Activated CD4-positive, alpha-beta T cell treated with anti-CD3 and anti-CD28 coated beads, Interleukin-2, amount 10 ng/mL, durations not matched to agents 7 days and 5 days (primary cell): ENCODE results near the gene GBP3. TPM values are rescaled to one million over a fixed set of nuclear protein-coding genes. Genes with fewer than 3 reads are reported as not detected.

ENCODE experiments used
- CTCF ChIA-PET: fragments of 350-600 bp; sonication (Branson Sonifier 250); formaldehyde crosslinking; loops from one replicate; lab custom pipeline; 2021; ENCODE audit warnings: antibody characterized with exemption; lab: Charles Lee
- POLR2A ChIA-PET: fragments of 350-600 bp; sonication (Branson Sonifier 250); formaldehyde crosslinking; loops from one replicate; lab custom pipeline; 2021; ENCODE audit warnings: antibody characterized with exemption; lab: Charles Lee
- DNase-seq: peaks from one replicate; pipeline ENCODE4 v3.0.0-alpha.2; 2020
- H3K27ac Mint-ChIP-seq: one replicate; pipeline ENCODE4 v1.8.0; 2021; ENCODE audit warnings: mild to moderate bottlenecking, moderate library complexity, mixed read lengths
- H3K27me3 Mint-ChIP-seq: one replicate; pipeline ENCODE4 v1.8.0; 2021; ENCODE audit warnings: mixed read lengths
- H3K36me3 Mint-ChIP-seq: one replicate; pipeline ENCODE4 v1.8.0; 2021; ENCODE audit warnings: low read depth, mixed read lengths
- H3K4me1 Mint-ChIP-seq: one replicate; pipeline ENCODE4 v1.8.0; 2021; ENCODE audit warnings: mixed read lengths
- H3K4me3 Mint-ChIP-seq: one replicate; pipeline ENCODE4 v1.8.0; 2021; ENCODE audit warnings: mild to moderate bottlenecking, moderate library complexity, mixed read lengths
- H3K9me3 Mint-ChIP-seq: one replicate; pipeline ENCODE4 v1.8.0; 2021; ENCODE audit warnings: mixed read lengths
- total RNA-seq, 2 experiments: library from RNA; stranded (reverse); gene quantifications; one replicate each; pipeline ENCODE4 v1.2.3, GENCODE V29; 2021

GBP3 gene, protein sequence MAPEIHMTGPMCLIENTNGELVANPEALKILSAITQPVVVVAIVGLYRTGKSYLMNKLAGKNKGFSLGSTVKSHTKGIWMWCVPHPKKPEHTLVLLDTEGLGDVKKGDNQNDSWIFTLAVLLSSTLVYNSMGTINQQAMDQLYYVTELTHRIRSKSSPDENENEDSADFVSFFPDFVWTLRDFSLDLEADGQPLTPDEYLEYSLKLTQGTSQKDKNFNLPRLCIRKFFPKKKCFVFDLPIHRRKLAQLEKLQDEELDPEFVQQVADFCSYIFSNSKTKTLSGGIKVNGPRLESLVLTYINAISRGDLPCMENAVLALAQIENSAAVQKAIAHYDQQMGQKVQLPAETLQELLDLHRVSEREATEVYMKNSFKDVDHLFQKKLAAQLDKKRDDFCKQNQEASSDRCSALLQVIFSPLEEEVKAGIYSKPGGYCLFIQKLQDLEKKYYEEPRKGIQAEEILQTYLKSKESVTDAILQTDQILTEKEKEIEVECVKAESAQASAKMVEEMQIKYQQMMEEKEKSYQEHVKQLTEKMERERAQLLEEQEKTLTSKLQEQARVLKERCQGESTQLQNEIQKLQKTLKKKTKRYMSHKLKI
- total RNA-seq: 10 to 100 TPM; 39.2 to 39.7 TPM

- POLR2A ChIA-PET: interaction anchor here (0.5 to 0.7 kb wide), 2 partner anchors 39 to 289 kb away, joined by 3 read pairs; no protein-coding TSS in a partner anchor
- peaks cover 47% of the 10 kb centered on the region for H3K4me1 Mint-ChIP-seq
- H3K36me3 Mint-ChIP-seq: peaks cover 58% of the 10 kb centered on the region
- peak within 1 kb of the TSS; percentile 89 for H3K27ac Mint-ChIP-seq
- H3K9me3 Mint-ChIP-seq: peaks cover 21% of the 10 kb centered on the region
- CTCF ChIA-PET: interaction anchor here (1.0 to 1.7 kb wide), 8 partner anchors 11 to 336 kb away, joined by 3 to 5 read pairs (median 3); no protein-coding TSS in a partner anchor
- peak within 1 kb of the TSS; percentile 87 for H3K4me3 Mint-ChIP-seq
- DNase-seq: peak; percentile 27
- H3K27me3 Mint-ChIP-seq: no peaks in the 10 kb centered on the region
Observed at GRCh38 chr1:89022167-89022959, at the start of gene GBP3. GBP3 (minus strand) TSS chr1:89022866; CDS start chr1:89020721, 2,145 bp downstream.

GRCh38 chr1:89070509-89070908, 47.8 kb upstream of the GBP3 start:
- CTCF ChIA-PET: interaction anchor here (0.9 to 4.2 kb wide), 4 partner anchors 8 to 225 kb away, joined by 3 to 18 read pairs (median 5); no protein-coding TSS in a partner anchor

DNA sequence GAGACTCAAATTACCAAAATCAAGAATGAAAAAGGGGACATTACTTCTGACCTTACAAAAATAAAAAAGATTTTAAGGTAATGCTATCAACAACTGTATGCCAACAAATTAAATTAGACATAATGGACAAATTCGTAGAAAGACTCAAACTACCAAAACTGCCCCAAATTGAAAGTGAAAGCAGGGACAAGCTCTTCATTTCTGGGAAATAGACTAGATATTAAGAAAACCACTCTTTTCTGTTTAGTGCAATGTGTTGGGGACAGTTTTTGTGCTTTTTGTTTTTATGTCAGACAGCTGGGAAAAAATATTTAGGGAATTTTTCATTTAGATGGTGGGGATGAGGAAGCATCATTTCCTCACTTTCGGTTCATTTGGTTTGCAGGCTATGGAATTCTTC, 47.3 kb upstream of the GBP3 start:
- H3K36me3 Mint-ChIP-seq: peaks cover 28% of the 10 kb centered on the region
- H3K4me3 Mint-ChIP-seq: peak overlapping the region; percentile 75
- DNase-seq: peak; percentile 22
- H3K4me1 Mint-ChIP-seq: peaks cover 33% of the 10 kb centered on the region
- peaks cover 6% of the 10 kb centered on the region for H3K27me3 Mint-ChIP-seq
- H3K9me3 Mint-ChIP-seq: peaks cover 29% of the 10 kb centered on the region
- ChIA-PET CTCF (interaction anchor here (0.6 to 4.2 kb wide), 6 partner anchors 9 to 225 kb away, joined by 3 to 18 read pairs (median 3); no protein-coding TSS in a partner anchor), POLR2A (interaction anchor here (1.0 kb wide), 1 partner anchor 203 kb away, joined by 3 read pairs; the partner anchor contains the start of gene GBP5)
- peak overlapping the region; percentile 91 for H3K27ac Mint-ChIP-seq

More at GRCh38 chr1:89070509-89070908, 47.8 kb upstream of the GBP3 start:
- Mint-ChIP-seq H3K4me3 (peak overlapping the region; percentile 75), H3K4me1 (peaks cover 30% of the 10 kb centered on the region), H3K27ac (peak overlapping the region; percentile 91), H3K27me3 (peaks cover 6% of the 10 kb centered on the region), H3K9me3 (peaks cover 29% of the 10 kb centered on the region), H3K36me3 (peaks cover 28% of the 10 kb centered on the region)
- no peak for DNase-seq
- POLR2A ChIA-PET: interaction anchor here (1.0 kb wide), 1 partner anchor 202 kb away, joined by 3 read pairs; the partner anchor contains the start of gene GBP5

DNA sequence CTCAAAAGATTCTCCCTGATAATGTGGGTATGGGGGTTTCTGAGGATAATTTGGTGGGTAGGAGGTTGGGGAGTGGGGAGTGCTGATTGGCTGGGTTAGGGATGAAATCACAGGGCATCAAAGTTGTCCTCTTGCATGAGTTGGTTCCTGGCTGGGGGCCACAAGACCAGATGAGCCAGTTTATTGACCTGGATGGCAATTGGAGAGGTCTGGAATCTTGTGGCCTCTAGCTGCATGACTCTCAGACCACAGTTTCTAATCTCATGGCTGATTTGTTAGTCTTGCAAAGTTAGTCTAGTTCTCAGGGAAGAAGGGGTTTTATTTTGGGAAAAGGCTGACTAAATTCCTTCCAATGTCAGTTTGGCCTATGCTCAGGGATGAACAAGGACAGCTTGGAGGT, 45.6 kb upstream of the GBP3 start:
- Mint-ChIP-seq H3K4me3 (no peak overlapping the region), H3K27ac (peak overlapping the region; percentile 71), H3K9me3 (peaks cover 14% of the 10 kb centered on the region), H3K27me3 (peaks cover 3% of the 10 kb centered on the region), H3K36me3 (peaks cover 33% of the 10 kb centered on the region), H3K4me1 (peaks cover 38% of the 10 kb centered on the region)
- ChIA-PET CTCF (interaction anchor here (0.7 to 4.2 kb wide), 3 partner anchors 10 to 25 kb away, joined by 3 to 18 read pairs (median 7); no protein-coding TSS in a partner anchor), POLR2A (interaction anchor here (0.6 kb wide), 1 partner anchor 130 kb away, joined by 3 read pairs; no protein-coding TSS in a partner anchor)
- DNase-seq: no peak

DNA sequence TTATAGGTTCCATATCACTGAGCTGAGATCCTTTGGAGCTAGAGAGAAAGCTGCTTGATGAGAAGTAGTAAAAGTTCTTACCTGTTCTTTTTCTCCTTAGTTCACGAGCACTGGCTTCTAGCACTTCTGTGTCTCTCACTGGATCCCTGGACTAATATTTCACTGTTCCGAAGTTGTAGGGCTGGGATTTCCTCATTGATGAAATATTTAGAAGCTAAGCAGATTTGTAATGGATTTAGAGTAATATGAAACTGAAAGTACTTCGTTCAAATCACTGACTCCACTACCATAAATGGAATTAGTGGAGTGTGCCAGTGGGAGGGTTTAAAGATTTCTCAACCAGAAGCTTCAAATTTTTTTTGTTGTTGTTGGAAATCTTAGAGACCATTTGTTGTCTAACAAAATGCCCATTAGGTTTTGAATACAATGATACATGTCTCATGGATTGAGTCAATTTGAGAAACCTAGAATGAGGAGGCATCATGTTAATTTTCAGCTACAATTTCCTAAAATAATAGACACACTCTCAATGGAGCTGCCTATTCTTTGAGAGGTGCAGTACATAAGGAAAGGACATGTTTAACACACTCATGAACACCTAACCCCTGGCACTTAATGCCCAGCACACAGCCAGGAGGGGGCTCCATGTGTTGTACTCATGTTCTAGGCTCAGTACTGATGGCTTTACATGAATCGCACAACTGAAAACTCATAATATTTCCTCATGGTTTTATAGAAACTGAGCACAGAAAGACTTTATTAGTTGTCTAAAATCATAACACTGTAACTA, 42.6 kb upstream of the GBP3 start, which contains the start of gene GBP1:
TSS of gene GBP1 (minus strand) at position 130 of the 790 bp plus-strand sequence. CDS start 1,974 bp downstream, outside the sequence.
- CTCF ChIA-PET: interaction anchor here (0.6 to 1.5 kb wide), 10 partner anchors 9 to 117 kb away, joined by 3 to 6 read pairs (median 4); no protein-coding TSS in a partner anchor
- Mint-ChIP-seq H3K9me3 (peaks cover 5% of the 10 kb centered on the region), H3K27me3 (no peaks in the 10 kb centered on the region), H3K4me1 (peaks cover 60% of the 10 kb centered on the region), H3K36me3 (peaks cover 47% of the 10 kb centered on the region), H3K27ac (peak within 1 kb of the TSS; percentile 94), H3K4me3 (peak within 1 kb of the TSS; percentile 99)
- POLR2A ChIA-PET: interaction anchor here (0.6 to 1.4 kb wide), 2 partner anchors 245 to 566 kb away, joined by 6 to 12 read pairs; no protein-coding TSS in a partner anchor
- DNase-seq: peak; percentile 52

GRCh38 chr1:89064632-89065031, 42.0 kb upstream of the GBP3 start:
- ChIA-PET POLR2A (interaction anchor here (1.4 kb wide), 1 partner anchor 246 kb away, joined by 6 read pairs; no protein-coding TSS in a partner anchor), CTCF (interaction anchor here (0.6 to 1.5 kb wide), 9 partner anchors 8 to 118 kb away, joined by 3 to 6 read pairs (median 5); no protein-coding TSS in a partner anchor)
- peaks cover 50% of the 10 kb centered on the region for H3K36me3 Mint-ChIP-seq
- H3K4me3 Mint-ChIP-seq: peak overlapping the region; percentile 99
- no peak for DNase-seq
- H3K27me3 Mint-ChIP-seq: no peaks in the 10 kb centered on the region
- peaks cover 5% of the 10 kb centered on the region for H3K9me3 Mint-ChIP-seq
- peaks cover 58% of the 10 kb centered on the region for H3K4me1 Mint-ChIP-seq
- H3K27ac Mint-ChIP-seq: peak overlapping the region; percentile 94

GRCh38 chr1:89063094-89063493, 40.4 kb upstream of the GBP3 start:
- Mint-ChIP-seq H3K9me3 (peaks cover under 1% of the 10 kb centered on the region), H3K27me3 (no peaks in the 10 kb centered on the region), H3K27ac (peak overlapping the region; percentile 94), H3K4me3 (peak overlapping the region; percentile 99), H3K36me3 (peaks cover 63% of the 10 kb centered on the region), H3K4me1 (peaks cover 57% of the 10 kb centered on the region)
- no peak for DNase-seq
- POLR2A ChIA-PET: interaction anchor here (0.6 kb wide), 1 partner anchor 9 kb away, joined by 6 read pairs; no protein-coding TSS in a partner anchor
- CTCF ChIA-PET: interaction anchor here (1.1 to 2.0 kb wide), 5 partner anchors 11 to 295 kb away, joined by 3 to 6 read pairs (median 4); no protein-coding TSS in a partner anchor

GRCh38 chr1:89060091-89060490, 37.4 kb upstream of the GBP3 start:
- no peaks in the 10 kb centered on the region for H3K27me3 Mint-ChIP-seq
- peaks cover 90% of the 10 kb centered on the region for H3K36me3 Mint-ChIP-seq
- H3K9me3 Mint-ChIP-seq: no peaks in the 10 kb centered on the region
- no peak overlapping the region for H3K27ac Mint-ChIP-seq
- peaks cover 51% of the 10 kb centered on the region for H3K4me1 Mint-ChIP-seq
- DNase-seq: no peak
- peak overlapping the region; percentile 99 for H3K4me3 Mint-ChIP-seq
- ChIA-PET POLR2A (no interaction called here), CTCF (no interaction called here)

DNA sequence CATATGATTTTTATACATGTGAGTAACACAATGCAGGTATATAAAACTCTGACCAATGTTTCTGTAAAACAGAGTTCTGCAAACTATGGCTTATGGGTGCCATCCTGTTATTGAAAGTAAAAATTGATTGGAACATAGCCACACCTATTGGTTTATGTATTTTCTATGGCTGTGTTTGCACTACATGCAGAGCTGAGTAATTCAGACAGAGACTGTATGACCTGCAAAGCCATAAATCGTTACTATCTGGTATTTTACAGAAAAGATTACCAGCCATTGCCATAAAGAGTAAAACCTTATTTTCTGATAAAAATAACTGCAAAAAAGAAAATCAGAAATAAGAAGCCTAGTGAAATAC, 29.3 kb upstream of the GBP3 start:
- Mint-ChIP-seq H3K36me3 (peaks cover 84% of the 10 kb centered on the region), H3K27ac (no peak overlapping the region), H3K4me1 (peaks cover 7% of the 10 kb centered on the region), H3K27me3 (no peaks in the 10 kb centered on the region), H3K4me3 (no peak overlapping the region), H3K9me3 (no peaks in the 10 kb centered on the region)
- DNase-seq: no peak
- POLR2A ChIA-PET: no interaction called here
- CTCF ChIA-PET: interaction anchor here (0.9 to 1.7 kb wide), 3 partner anchors 12 to 99 kb away, joined by 3 to 6 read pairs (median 3); partner anchors contain the start of gene GBP1

GRCh38 chr1:89051300-89051954, 28.8 kb upstream of the GBP3 start:
- H3K36me3 Mint-ChIP-seq: peaks cover 79% of the 10 kb centered on the region
- peaks cover 5% of the 10 kb centered on the region for H3K4me1 Mint-ChIP-seq
- H3K9me3 Mint-ChIP-seq: no peaks in the 10 kb centered on the region
- no peak overlapping the region for H3K4me3 Mint-ChIP-seq
- no peak for DNase-seq
- no peaks in the 10 kb centered on the region for H3K27me3 Mint-ChIP-seq
- H3K27ac Mint-ChIP-seq: no peak overlapping the region
- CTCF ChIA-PET: interaction anchor here (1.0 to 1.7 kb wide), 4 partner anchors 10 to 259 kb away, joined by 3 to 6 read pairs (median 3); partner anchors contain the start of gene GBP1
- POLR2A ChIA-PET: no interaction called here
